Endodermal cell (in vitro differentiated cells): ENCODE results near the gene BRSK1. TPM values are rescaled to one million over a fixed set of nuclear protein-coding genes. Genes with fewer than 3 reads are reported as not detected.

Source experiments
- DNase-seq: peaks from one replicate; pipeline ENCODE4 v3.0.0-alpha.2; 2017
- H3K27ac ChIP-seq: 2 replicates; pipeline ENCODE4 v1.5.1; 2013; ENCODE audit warnings: mild to moderate bottlenecking, low read depth, low read length, moderate library complexity
- H3K27me3 ChIP-seq: 2 replicates; pipeline ENCODE4 v1.6.1; 2013; ENCODE audit warnings: mild to moderate bottlenecking, low read length, moderate library complexity; ENCODE audit not compliant: insufficient read depth, control insufficient read depth, poor library complexity, severe bottlenecking
- H3K36me3 ChIP-seq: 2 replicates; pipeline ENCODE4 v1.7.0; 2013; ENCODE audit warnings: mild to moderate bottlenecking, low read length, moderate library complexity; ENCODE audit not compliant: control insufficient read depth, insufficient read depth
- H3K4me1 ChIP-seq: one replicate; pipeline ENCODE4 v1.7.0; 2013; ENCODE audit warnings: low read length; ENCODE audit not compliant: control insufficient read depth, insufficient read depth
- H3K4me3 ChIP-seq: 2 replicates; pipeline ENCODE4 v1.5.1; 2013; ENCODE audit warnings: mild to moderate bottlenecking, low read length, moderate library complexity
- H3K9ac ChIP-seq: 2 replicates; pipeline ENCODE4 v1.6.1; 2013; ENCODE audit warnings: mild to moderate bottlenecking, low read length, moderate library complexity; ENCODE audit not compliant: poor library complexity, severe bottlenecking; ENCODE audit errors: extremely low read depth
- H3K9me3 ChIP-seq: 2 replicates; pipeline ENCODE4 v1.6.1; 2013; ENCODE audit warnings: mild to moderate bottlenecking, low read length, moderate library complexity; ENCODE audit not compliant: control insufficient read depth
- H3K27ac Mint-ChIP-seq: 2 replicates; pipeline ENCODE4 v1.8.0; 2020; ENCODE audit warnings: mixed read lengths
- H3K27me3 Mint-ChIP-seq: 2 replicates; pipeline ENCODE4 v1.8.0; 2021; ENCODE audit warnings: mild to moderate bottlenecking, mixed read lengths; ENCODE audit not compliant: insufficient read depth
- H3K36me3 Mint-ChIP-seq: 2 replicates; pipeline ENCODE4 v1.8.0; 2020; ENCODE audit warnings: low read depth, mixed read lengths
- H3K4me1 Mint-ChIP-seq: 2 replicates; pipeline ENCODE4 v1.8.0; 2020; ENCODE audit warnings: mixed read lengths
- H3K4me3 Mint-ChIP-seq: 2 replicates; pipeline ENCODE4 v1.8.0; 2020; ENCODE audit warnings: mild to moderate bottlenecking, moderate library complexity, mixed read lengths
- H3K9me3 Mint-ChIP-seq: 2 replicates; pipeline ENCODE4 v1.8.0; 2020; ENCODE audit warnings: mild to moderate bottlenecking, mixed read lengths
- WGBS, 2 experiments: methylation state at CpG; one replicate each; pipeline versions ENCODE4 v1.1.5 to v1.1.7; 2013; ENCODE audit warnings: missing lambda C conversion rate in 2 of 2, mixed read lengths in 1 of 2; ENCODE audit not compliant: insufficient coverage in 1 of 2, insufficient read length in 1 of 2; 5-methylcytosine and 5-hydroxymethylcytosine counted together
- total RNA-seq, 2 donors: library from RNA; stranded (reverse); fragmentation: NEBNext Ultra II Directional in 1 of 2; extraction: Animal tissue kit (Norgen Biotek cat#: 25700) in 1 of 2; gene quantifications; 2 replicates in 1 of 2; 3 replicates in 1 of 2; pipeline ENCODE4 v1.2.1, GENCODE V29; 2021
- TF ChIP-seq, protein P1 (sequence below): fragments of 200-600 bp; sonication (generic); conservative IDR thresholded peaks from 2 replicates; pipeline ENCODE4 v1.5.0; 2021; ENCODE audit warnings: antibody characterized with exemption, mild to moderate bottlenecking

Gene BRSK1
- total RNA-seq, 2 donors from 2014 or later: 75.9 to 91.4 TPM

DNA sequence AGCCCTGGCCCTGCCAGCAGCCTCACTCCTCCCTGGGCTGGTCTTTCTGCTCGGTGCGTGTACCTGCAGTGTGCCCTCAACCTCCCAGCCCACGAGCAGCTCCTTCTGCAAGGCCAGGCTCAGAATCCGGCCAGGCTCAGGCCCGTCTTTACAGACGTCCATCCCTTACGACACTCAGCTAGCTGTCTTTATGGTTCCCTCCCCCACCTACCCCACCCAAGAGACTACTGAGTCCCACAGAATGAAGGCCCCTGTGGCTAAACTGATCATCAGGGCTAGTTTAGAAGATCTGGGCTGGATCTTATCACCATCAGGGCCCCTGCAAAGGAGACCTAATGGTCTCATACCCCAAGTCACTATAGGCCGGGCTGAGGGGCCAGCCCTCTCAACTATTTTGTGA, 30.6 kb downstream of the BRSK1 start:
- no peaks in the 10 kb centered on the region for H3K27me3 Mint-ChIP-seq
- no peaks in the 10 kb centered on the region for H3K9me3 ChIP-seq
- H3K27ac Mint-ChIP-seq: peak overlapping the region; percentile 52
- no peak overlapping the region for H3K27ac ChIP-seq
- H3K9ac ChIP-seq: no peak overlapping the region
- 89 to 95% methylated on average over 4 to 8 of the region's 8 CpGs for WGBS, 2 experiments
- DNase-seq: no peak
- no peaks in the 10 kb centered on the region for H3K4me1 Mint-ChIP-seq
- H3K27me3 ChIP-seq: no peaks in the 10 kb centered on the region
- no peak overlapping the region for H3K4me3 ChIP-seq
- TF ChIP-seq, protein P1, sequence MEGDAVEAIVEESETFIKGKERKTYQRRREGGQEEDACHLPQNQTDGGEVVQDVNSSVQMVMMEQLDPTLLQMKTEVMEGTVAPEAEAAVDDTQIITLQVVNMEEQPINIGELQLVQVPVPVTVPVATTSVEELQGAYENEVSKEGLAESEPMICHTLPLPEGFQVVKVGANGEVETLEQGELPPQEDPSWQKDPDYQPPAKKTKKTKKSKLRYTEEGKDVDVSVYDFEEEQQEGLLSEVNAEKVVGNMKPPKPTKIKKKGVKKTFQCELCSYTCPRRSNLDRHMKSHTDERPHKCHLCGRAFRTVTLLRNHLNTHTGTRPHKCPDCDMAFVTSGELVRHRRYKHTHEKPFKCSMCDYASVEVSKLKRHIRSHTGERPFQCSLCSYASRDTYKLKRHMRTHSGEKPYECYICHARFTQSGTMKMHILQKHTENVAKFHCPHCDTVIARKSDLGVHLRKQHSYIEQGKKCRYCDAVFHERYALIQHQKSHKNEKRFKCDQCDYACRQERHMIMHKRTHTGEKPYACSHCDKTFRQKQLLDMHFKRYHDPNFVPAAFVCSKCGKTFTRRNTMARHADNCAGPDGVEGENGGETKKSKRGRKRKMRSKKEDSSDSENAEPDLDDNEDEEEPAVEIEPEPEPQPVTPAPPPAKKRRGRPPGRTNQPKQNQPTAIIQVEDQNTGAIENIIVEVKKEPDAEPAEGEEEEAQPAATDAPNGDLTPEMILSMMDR: no peak
- H3K36me3 Mint-ChIP-seq: peaks cover 14% of the 10 kb centered on the region
- H3K4me3 Mint-ChIP-seq: no peak overlapping the region
- no peaks in the 10 kb centered on the region for H3K9me3 Mint-ChIP-seq
- peaks cover 11% of the 10 kb centered on the region for H3K36me3 ChIP-seq
- H3K4me1 ChIP-seq: peaks cover 3% of the 10 kb centered on the region

DNA sequence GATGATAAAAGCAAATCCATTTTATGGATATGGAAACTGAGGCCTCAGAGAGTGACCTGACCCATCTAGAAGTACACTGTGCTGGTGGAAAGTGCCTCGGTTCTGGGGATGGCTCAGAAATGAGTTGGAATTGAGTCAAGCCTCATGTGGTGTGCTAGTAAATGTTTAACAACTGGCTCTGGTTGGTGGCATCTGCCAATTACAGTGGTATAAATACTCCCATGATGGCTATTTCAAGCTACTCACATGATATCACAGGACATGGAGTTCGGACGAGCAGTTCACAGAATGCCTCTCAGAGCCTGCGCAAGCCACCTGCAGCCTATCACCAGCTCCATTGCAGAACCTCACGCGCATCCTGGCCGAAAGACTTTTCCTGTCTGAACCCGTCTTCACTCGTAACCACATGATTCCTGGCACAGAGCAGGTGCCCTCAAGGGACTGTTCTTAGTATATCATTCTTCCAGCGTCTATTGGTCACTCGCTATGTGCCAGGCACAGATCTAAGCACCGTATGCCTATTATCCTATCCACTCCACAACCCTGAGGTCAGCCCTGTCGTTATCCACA, 32.2 kb downstream of the BRSK1 start:
- H3K27me3 ChIP-seq: no peaks in the 10 kb centered on the region
- no peak overlapping the region for H3K4me3 Mint-ChIP-seq
- H3K4me1 Mint-ChIP-seq: peaks cover 4% of the 10 kb centered on the region
- no peak overlapping the region for H3K27ac Mint-ChIP-seq
- no peak overlapping the region for H3K4me3 ChIP-seq
- H3K9me3 Mint-ChIP-seq: no peaks in the 10 kb centered on the region
- peaks cover 6% of the 10 kb centered on the region for H3K36me3 Mint-ChIP-seq
- H3K9me3 ChIP-seq: no peaks in the 10 kb centered on the region
- no peaks in the 10 kb centered on the region for H3K27me3 Mint-ChIP-seq
- H3K27ac ChIP-seq: no peak overlapping the region
- no peak overlapping the region for H3K9ac ChIP-seq
- 94 to 95% methylated on average over 11 to 13 of the region's 13 CpGs for WGBS, 2 experiments
- peaks cover 3% of the 10 kb centered on the region for H3K4me1 ChIP-seq
- DNase-seq: no peak
- TF ChIP-seq, protein P1: no peak
- H3K36me3 ChIP-seq: no peaks in the 10 kb centered on the region

DNA sequence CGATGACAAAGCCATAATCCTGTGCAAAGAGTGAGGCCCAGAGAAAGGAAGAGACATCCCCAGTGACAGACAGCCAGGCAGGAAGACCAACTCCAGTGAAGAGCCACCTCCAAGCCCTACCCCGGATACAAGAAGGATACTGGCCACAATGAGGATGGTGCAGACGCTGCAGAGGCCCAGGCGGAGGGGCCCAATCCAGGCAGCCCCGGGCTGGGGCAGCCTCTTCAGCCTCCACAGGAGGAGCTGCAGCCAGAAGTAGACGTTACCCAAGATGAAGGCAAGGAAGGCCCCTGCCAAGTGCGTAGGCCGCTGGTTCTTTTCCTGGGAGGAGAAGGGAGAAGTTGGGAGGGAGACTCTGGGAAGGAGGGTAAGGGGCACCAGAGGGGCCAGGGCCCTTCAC, 32.8 kb downstream of the BRSK1 start:
- no peaks in the 10 kb centered on the region for H3K27me3 ChIP-seq
- no peak overlapping the region for H3K27ac Mint-ChIP-seq
- no peak overlapping the region for H3K9ac ChIP-seq
- WGBS, 2 experiments: 86 to 89% methylated on average over 8 of the region's 8 CpGs
- H3K36me3 ChIP-seq: no peaks in the 10 kb centered on the region
- no peaks in the 10 kb centered on the region for H3K9me3 Mint-ChIP-seq
- no peaks in the 10 kb centered on the region for H3K27me3 Mint-ChIP-seq
- H3K4me3 ChIP-seq: no peak overlapping the region
- H3K4me3 Mint-ChIP-seq: no peak overlapping the region
- TF ChIP-seq, protein P1: no peak
- no peaks in the 10 kb centered on the region for H3K9me3 ChIP-seq
- DNase-seq: no peak
- H3K4me1 ChIP-seq: peaks cover 3% of the 10 kb centered on the region
- H3K27ac ChIP-seq: no peak overlapping the region
- H3K4me1 Mint-ChIP-seq: peaks cover 11% of the 10 kb centered on the region
- peaks cover 6% of the 10 kb centered on the region for H3K36me3 Mint-ChIP-seq
